GM12801 (cell line): ENCODE results near the gene CIRBP.

Source experiments
- TF ChIP-seq, protein P1 (sequence below): IDR thresholded peaks from one replicate; pipeline ENCODE4 v1.5.1; 2011; ENCODE audit warnings: control low read depth; ENCODE audit not compliant: insufficient read length; ENCODE audit errors: extremely low read depth

CIRBP gene

DNA sequence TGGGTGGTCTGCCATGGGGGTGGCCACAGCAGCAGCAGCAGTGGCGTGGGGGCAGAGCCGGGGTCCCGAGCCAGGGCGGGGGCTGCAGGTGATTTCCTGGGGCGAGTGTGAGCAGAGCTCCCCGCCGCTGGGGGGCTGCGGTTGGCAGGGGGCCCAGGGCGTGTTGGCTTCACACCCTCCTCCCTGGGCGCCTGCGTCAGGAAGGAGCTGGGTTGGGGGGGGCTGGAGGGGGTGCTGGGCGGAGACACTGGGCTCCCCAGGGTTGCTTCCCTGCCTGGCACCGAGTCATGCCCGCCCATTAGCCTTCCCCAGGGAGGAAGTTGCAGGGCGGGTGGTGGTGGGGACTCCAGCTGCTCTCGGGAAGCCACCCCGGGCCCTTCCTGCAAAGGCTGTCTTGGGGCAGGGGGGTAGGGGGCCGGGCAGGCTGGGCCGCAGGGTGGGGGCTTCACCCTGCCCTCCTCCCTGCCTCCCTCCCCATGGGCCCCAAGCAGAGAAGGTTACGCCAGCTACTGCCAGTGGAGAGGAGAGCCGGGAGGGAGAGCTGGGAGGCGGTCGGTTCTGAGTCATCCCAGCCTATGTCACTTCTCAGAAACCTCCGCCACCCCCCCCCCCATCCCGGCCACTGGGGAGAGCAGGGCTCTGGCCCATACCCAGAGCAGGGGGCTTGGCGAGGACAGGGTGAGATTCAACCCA is 16.2 kb upstream of the CIRBP start:
- TF ChIP-seq, protein P1, sequence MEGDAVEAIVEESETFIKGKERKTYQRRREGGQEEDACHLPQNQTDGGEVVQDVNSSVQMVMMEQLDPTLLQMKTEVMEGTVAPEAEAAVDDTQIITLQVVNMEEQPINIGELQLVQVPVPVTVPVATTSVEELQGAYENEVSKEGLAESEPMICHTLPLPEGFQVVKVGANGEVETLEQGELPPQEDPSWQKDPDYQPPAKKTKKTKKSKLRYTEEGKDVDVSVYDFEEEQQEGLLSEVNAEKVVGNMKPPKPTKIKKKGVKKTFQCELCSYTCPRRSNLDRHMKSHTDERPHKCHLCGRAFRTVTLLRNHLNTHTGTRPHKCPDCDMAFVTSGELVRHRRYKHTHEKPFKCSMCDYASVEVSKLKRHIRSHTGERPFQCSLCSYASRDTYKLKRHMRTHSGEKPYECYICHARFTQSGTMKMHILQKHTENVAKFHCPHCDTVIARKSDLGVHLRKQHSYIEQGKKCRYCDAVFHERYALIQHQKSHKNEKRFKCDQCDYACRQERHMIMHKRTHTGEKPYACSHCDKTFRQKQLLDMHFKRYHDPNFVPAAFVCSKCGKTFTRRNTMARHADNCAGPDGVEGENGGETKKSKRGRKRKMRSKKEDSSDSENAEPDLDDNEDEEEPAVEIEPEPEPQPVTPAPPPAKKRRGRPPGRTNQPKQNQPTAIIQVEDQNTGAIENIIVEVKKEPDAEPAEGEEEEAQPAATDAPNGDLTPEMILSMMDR, result no peak

DNA sequence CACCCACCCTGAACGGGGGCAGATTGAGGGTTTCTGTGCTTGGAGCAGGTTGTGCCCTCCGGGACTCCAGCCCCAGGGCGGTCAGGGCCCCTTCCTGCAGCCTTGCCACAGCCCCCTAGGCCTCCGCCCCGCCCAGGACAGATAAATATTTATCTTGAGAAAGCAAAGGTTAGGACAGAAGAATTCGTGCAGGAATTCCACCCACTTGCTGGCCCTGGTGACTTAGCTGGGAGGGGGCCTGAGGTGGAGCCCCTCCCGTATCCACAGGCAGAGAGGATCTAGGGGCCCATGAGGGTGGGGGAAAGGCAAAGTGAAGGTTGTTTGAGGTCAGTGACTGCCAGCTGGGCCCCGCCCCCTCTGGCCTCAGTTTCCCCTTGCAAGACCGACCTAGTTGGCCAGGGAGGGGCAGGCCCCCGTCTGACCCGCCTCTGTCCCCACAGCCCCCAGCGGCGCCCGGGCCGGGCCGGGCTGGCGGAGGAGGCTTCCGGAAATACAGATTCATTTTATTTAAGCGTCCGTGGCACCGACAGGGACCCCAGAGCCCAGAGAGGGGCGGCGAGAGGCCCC is 15.5 kb upstream of the CIRBP start:
- TF ChIP-seq, protein P1, result no peak

- TF ChIP-seq, protein P1, result no peak
These were observed 15.0 kb upstream of the CIRBP start for GRCh38 chr19:1254081-1254527.

- TF ChIP-seq, protein P1, result no peak
These were observed 14.5 kb upstream of the CIRBP start for GRCh38 chr19:1254530-1255185.

- TF ChIP-seq, protein P1, result no peak
These were observed 13.7 kb upstream of the CIRBP start for GRCh38 chr19:1255186-1256161.

GRCh38 chr19:1256646-1257474 is 12.3 kb upstream of the CIRBP start:
- TF ChIP-seq, protein P1, result no peak
